Measurements from ENCODE around the gene ARID3A. TPM values are rescaled to one million over a fixed set of nuclear protein-coding genes. Genes with fewer than 3 reads are reported as not detected.
A peak's percentile ranks its signal among the peaks of the same experiment; 100 is the strongest.
"Not testable (repeated sequence)": the region's sequence is repeated elsewhere in the genome, so short reads cannot be mapped to it uniquely, and the experiment has no call there.

Gene ARID3A
- total RNA-seq, 1 experiment from 2014 or later = 116 TPM

- CTCF ChIA-PET; ATAC-seq; H3K27me3 Mint-ChIP-seq (ENCODE audit: low read depth); POLR2A ChIA-PET; H3K4me1 Mint-ChIP-seq; H3K27ac Mint-ChIP-seq; H3K4me3 Mint-ChIP-seq; H3K36me3 Mint-ChIP-seq; DNase-seq (ENCODE audit: low spot score); H3K9me3 Mint-ChIP-seq: not testable (repeated sequence)
- 0 out of 2 replicates have a peak, but pooled peaks have one; percentile 38 for TF ChIP-seq ZNF121 (CRISPR knock-in tag; IDR thresholded peaks at IDR 0.05)
These were observed 98.0 kb downstream of the ARID3A start for GRCh38 chr19:1023883-1024188.

GRCh38 chr19:1025080-1025479, 99.2 kb downstream of the ARID3A start:
- ChIA-PET CTCF (interaction anchor here (1.1 to 4.3 kb wide), 2 partner anchors 14 to 219 kb away, joined by 8 to 27 read pairs; partner anchors contain the start of gene ABCA7), POLR2A (interaction anchor here (0.8 to 6.8 kb wide), 4 partner anchors 12 to 241 kb away, joined by 3 to 70 read pairs (median 9); partner anchors contain the start of gene ABCA7)
- H3K4me1 Mint-ChIP-seq; H3K27ac Mint-ChIP-seq; DNase-seq (ENCODE audit: low spot score); H3K27me3 Mint-ChIP-seq (ENCODE audit: low read depth); H3K9me3 Mint-ChIP-seq; H3K36me3 Mint-ChIP-seq; ATAC-seq; H3K4me3 Mint-ChIP-seq: not testable (repeated sequence)

Other genes starting within 250 kb of the ARID3A start
- 8.7 to 12.2 TPM (median 10.1 TPM) in 3 replicates for gene FSTL3, start 249.6 kb upstream of the ARID3A start, total RNA-seq (2021)
- not detected in 3 replicates for gene PRSS57, start 230.6 kb upstream of the ARID3A start, total RNA-seq (2021)
- 17.7 to 25.6 TPM (median 22.1 TPM) in 3 replicates for gene PALM, start 217.1 kb upstream of the ARID3A start, total RNA-seq (2021)
- 0.66 to 0.78 TPM (median 0.70 TPM) in 3 replicates for gene MISP, start 174.9 kb upstream of the ARID3A start, total RNA-seq (2021)
- 663 to 692 TPM (median 680 TPM) in 3 replicates for gene PTBP1, start 128.6 kb upstream of the ARID3A start, total RNA-seq (2021)
- 60.6 to 86.8 TPM (median 83.9 TPM) in 3 replicates for gene PLPPR3, start 104.1 kb upstream of the ARID3A start, total RNA-seq (2021)
- gene AZU1, start 98.2 kb upstream of the ARID3A start, total RNA-seq (2021) = 1.2 to 3.3 TPM (median 2.5 TPM) in 3 replicates
- 0.53 to 0.82 TPM (median 0.61 TPM) in 3 replicates for gene PRTN3, start 85.0 kb upstream of the ARID3A start, total RNA-seq (2021)
- gene ELANE, start 73.7 kb upstream of the ARID3A start, total RNA-seq (2021) = not detected in 3 replicates
- 1.7 to 2.7 TPM (median 2.5 TPM) in 3 replicates for gene CFD, start 66.4 kb upstream of the ARID3A start, total RNA-seq (2021)
- gene MED16, start 32.8 kb upstream of the ARID3A start, total RNA-seq (2021) = 66.9 to 88.8 TPM (median 84.5 TPM) in 3 replicates
- not detected in 3 replicates for gene RNU6-9, start 32.6 kb upstream of the ARID3A start, total RNA-seq (2021)
- gene R3HDM4, start 12.8 kb upstream of the ARID3A start, total RNA-seq (2021) = 85.5 to 99.5 TPM (median 88.3 TPM) in 3 replicates
- 2.9 to 4.4 TPM (median 3.6 TPM) in 3 replicates for gene KISS1R, start 8.7 kb upstream of the ARID3A start, total RNA-seq (2021)
- 140 to 147 TPM (median 146 TPM) in 3 replicates for gene WDR18, start 58.3 kb downstream of the ARID3A start, total RNA-seq (2021)
- 1.9 to 2.5 TPM (median 2.4 TPM) in 3 replicates for gene GRIN3B, start 74.4 kb downstream of the ARID3A start, total RNA-seq (2021)
- gene TMEM259, start 95.1 kb downstream of the ARID3A start, total RNA-seq (2021) = 176 to 202 TPM (median 191 TPM) in 3 replicates
- not detected in 3 replicates for gene RNU6-2, start 95.5 kb downstream of the ARID3A start, total RNA-seq (2021)
- gene CNN2, start 100.6 kb downstream of the ARID3A start, total RNA-seq (2021) = 387 to 391 TPM (median 390 TPM) in 3 replicates
- gene ABCA7, start 114.1 kb downstream of the ARID3A start, total RNA-seq (2021) = 40.3 to 45.0 TPM (median 41.3 TPM) in 3 replicates
- gene ARHGAP45, start 141.1 kb downstream of the ARID3A start, total RNA-seq (2021) = 40.9 to 46.4 TPM (median 44.1 TPM) in 3 replicates
- 275 to 291 TPM (median 287 TPM) in 3 replicates for gene POLR2E, start 169.3 kb downstream of the ARID3A start, total RNA-seq (2021)
- gene GPX4, start 178.0 kb downstream of the ARID3A start, total RNA-seq (2021) = 363 to 377 TPM (median 368 TPM) in 3 replicates
- 40.7 to 57.3 TPM (median 48.0 TPM) in 3 replicates for gene SBNO2, start 248.2 kb downstream of the ARID3A start, total RNA-seq (2021)

Measured in WTC11 (cell line).